LNCAP (cell line): ENCODE results near the gene FOSB.

ENCODE experiments used
- CTCF ChIP-seq: fragments of 450-650 bp; IDR thresholded peaks from 2 replicates; pipeline ENCODE4 v1.5.1; 2017; ENCODE audit warnings: mild to moderate bottlenecking

Gene FOSB

GRCh38 chr19:45499196-45500180, 31.7 kb downstream of the FOSB start:
- TF ChIP-seq CTCF = no peak

GRCh38 chr19:45500918-45501729, 33.3 kb downstream of the FOSB start:
- TF ChIP-seq CTCF = no peak

GRCh38 chr19:45501730-45502014, 33.9 kb downstream of the FOSB start:
- no peak for TF ChIP-seq CTCF

GRCh38 chr19:45502111-45502510, 34.3 kb downstream of the FOSB start:
- TF ChIP-seq CTCF = no peak

GRCh38 chr19:45503909-45504308, 36.1 kb downstream of the FOSB start:
- TF ChIP-seq CTCF = no peak

GRCh38 chr19:45505151-45505995, 37.6 kb downstream of the FOSB start:
- no peak for TF ChIP-seq CTCF

GRCh38 chr19:45505996-45506245, 38.1 kb downstream of the FOSB start:
- no peak for TF ChIP-seq CTCF
